SK-N-SH treated with all-trans-retinoic acid at 6 μM for 48 hours (cell line): Measurements from ENCODE around the gene STXBP5.

Experiments used
- ATAC-seq: fragments of 200-7000 bp; cut with Tn5 transposase; 3 replicates; pipeline ENCODE4 v1.9.1; 2020; ENCODE audit warnings: mild to moderate bottlenecking, moderate library complexity
- ARNTL ChIP-seq: fragments of 450-650 bp; formaldehyde crosslinking; IDR thresholded peaks from 2 replicates; pipeline ENCODE4 v1.5.0; 2020; ENCODE audit warnings: low read depth, mild to moderate bottlenecking, moderate library complexity, borderline replicate concordance
- BACH2 ChIP-seq: fragments of 250-450 bp; sonication (Bioruptor Pico); IDR thresholded peaks from 2 replicates; pipeline ENCODE4 v1.9.0; 2021; ENCODE audit warnings: mild to moderate bottlenecking, borderline replicate concordance
- CREB5 ChIP-seq: fragments of 250-450 bp; sonication (Bioruptor Pico); IDR thresholded peaks from 2 replicates; pipeline ENCODE4 v1.5.1; 2020; ENCODE audit warnings: low read depth, mild to moderate bottlenecking, moderate library complexity
- CSDC2 ChIP-seq: fragments of 250-450 bp; sonication (Bioruptor Pico); IDR thresholded peaks from 2 replicates; pipeline ENCODE4 v1.5.0; 2020; ENCODE audit warnings: mild to moderate bottlenecking, moderate library complexity
- CSRNP3 ChIP-seq: fragments of 250-450 bp; sonication (Bioruptor Pico); IDR thresholded peaks from 2 replicates; pipeline ENCODE4 v1.5.1; 2021; ENCODE audit warnings: mild to moderate bottlenecking, moderate library complexity
- ESRRG ChIP-seq: fragments of 250-450 bp; sonication (Bioruptor Pico); IDR thresholded peaks from 2 replicates; pipeline ENCODE4 v1.6.1; 2021; ENCODE audit warnings: mild to moderate bottlenecking
- GLIS3 ChIP-seq: fragments of 250-450 bp; sonication (Bioruptor Pico); IDR thresholded peaks from 2 replicates; pipeline ENCODE4 v1.5.0; 2020; ENCODE audit warnings: mild to moderate bottlenecking, moderate library complexity
- ISL1 ChIP-seq: fragments of 250-450 bp; sonication (Bioruptor Pico); IDR thresholded peaks from 2 replicates; pipeline ENCODE4 v2.1.2; 2022; ENCODE audit warnings: mild to moderate bottlenecking, moderate library complexity
- OSR1 ChIP-seq: fragments of 250-450 bp; sonication (Bioruptor Pico); IDR thresholded peaks from 2 replicates; pipeline ENCODE4 v1.8.0; 2022; ENCODE audit warnings: moderate library complexity, mild to moderate bottlenecking, inconsistent platforms
- PATZ1 ChIP-seq: fragments of 250-450 bp; sonication (Bioruptor Pico); IDR thresholded peaks from 2 replicates; pipeline ENCODE4 v1.8.0; 2020; ENCODE audit warnings: mild to moderate bottlenecking, moderate library complexity, borderline replicate concordance
- RARB ChIP-seq: fragments of 250-450 bp; sonication (Bioruptor Pico); IDR thresholded peaks from 2 replicates; pipeline ENCODE4 v1.8.0; 2021; ENCODE audit warnings: mild to moderate bottlenecking, moderate library complexity
- TCF4 ChIP-seq: fragments of 250-450 bp; sonication (Bioruptor Pico); IDR thresholded peaks from 2 replicates; pipeline ENCODE4 v1.8.0; 2021; ENCODE audit warnings: mild to moderate bottlenecking, moderate library complexity, borderline replicate concordance
- TOX ChIP-seq: fragments of 250-450 bp; sonication (Bioruptor Pico); IDR thresholded peaks from 2 replicates; pipeline ENCODE4 v1.8.0; 2021; ENCODE audit warnings: mild to moderate bottlenecking, moderate library complexity, borderline replicate concordance
- TSHZ2 ChIP-seq: fragments of 250-450 bp; sonication (Bioruptor Pico); IDR thresholded peaks from 2 replicates; pipeline ENCODE4 v1.5.0; 2020; ENCODE audit warnings: mild to moderate bottlenecking, moderate library complexity
- ZC3H10 ChIP-seq: fragments of 250-450 bp; sonication (Bioruptor Pico); IDR thresholded peaks from 2 replicates; pipeline ENCODE4 v1.5.1; 2021; ENCODE audit warnings: mild to moderate bottlenecking, moderate library complexity
- ZFP3 ChIP-seq: fragments of 250-450 bp; sonication (Bioruptor Pico); IDR thresholded peaks from 2 replicates; pipeline ENCODE4 v1.5.0; 2020; ENCODE audit warnings: mild to moderate bottlenecking, moderate library complexity
- ZNF565 ChIP-seq: fragments of 450-650 bp; formaldehyde crosslinking; conservative IDR thresholded peaks from 2 replicates; pipeline ENCODE4 v1.5.0; 2020; ENCODE audit warnings: low read depth, mild to moderate bottlenecking, moderate library complexity
- ZNF8 ChIP-seq: fragments of 450-650 bp; formaldehyde crosslinking; IDR thresholded peaks from 2 replicates; pipeline ENCODE4 v1.5.0; 2020; ENCODE audit warnings: mild to moderate bottlenecking, moderate library complexity

Gene STXBP5

GRCh38 chr6:147156218-147156617 is 48.0 kb upstream of the STXBP5 start:
- no peak for TF ChIP-seq CREB5 (CRISPR knock-in tag)
- TF ChIP-seq ZC3H10 (CRISPR knock-in tag), result no peak
- no peak for TF ChIP-seq ZNF8
- TF ChIP-seq ESRRG (CRISPR knock-in tag), result no peak
- no peak for TF ChIP-seq RARB (CRISPR knock-in tag)
- TF ChIP-seq CSRNP3 (CRISPR knock-in tag), result no peak
- no peak for TF ChIP-seq TSHZ2
- no peak for TF ChIP-seq PATZ1 (CRISPR knock-in tag)
- TF ChIP-seq ZFP3, result no peak
- TF ChIP-seq TOX, result no peak
- TF ChIP-seq CSDC2 (CRISPR knock-in tag), result no peak
- no peak for TF ChIP-seq ZNF565 (CRISPR knock-in tag)
- no peak for TF ChIP-seq TCF4 (CRISPR knock-in tag)
- ATAC-seq, result no peak

GRCh38 chr6:147156799-147157382 is 47.3 kb upstream of the STXBP5 start:
- TF ChIP-seq CSDC2 (CRISPR knock-in tag), result no peak
- no peak for TF ChIP-seq CREB5 (CRISPR knock-in tag)
- TF ChIP-seq OSR1 (CRISPR knock-in tag), result no peak
- peak; percentile 18; the same call in 2 of the 3 replicates for ATAC-seq

GRCh38 chr6:147157930-147158329 is 46.3 kb upstream of the STXBP5 start:
- TF ChIP-seq CSDC2 (CRISPR knock-in tag) (no peak), BACH2 (no peak), ISL1 (CRISPR knock-in tag) (no peak), OSR1 (CRISPR knock-in tag) (no peak), ZC3H10 (CRISPR knock-in tag) (no peak), GLIS3 (no peak), TCF4 (CRISPR knock-in tag) (no peak), ESRRG (CRISPR knock-in tag) (no peak), PATZ1 (CRISPR knock-in tag) (no peak), ARNTL (no peak)
- TF ChIP-seq, all 23 proteins: peak for 0
- no peak for ATAC-seq
